OCI-LY3 (cell line): ENCODE measurements around the gene SURF2.

ENCODE experiments used
- EZH2phosphoT487 ChIP-seq: fragments of 200-600 bp; shearing (Covaris generic); IDR thresholded peaks from 2 replicates; pipeline ENCODE4 v1.6.1; 2018; ENCODE audit warnings: antibody characterized with exemption, mixed run types, low read depth
- TF ChIP-seq, protein P1 (sequence below): fragments of 200-600, 300-600 bp; sonication (generic); IDR thresholded peaks from 2 replicates; pipeline ENCODE4 v1.5.1; 2014; ENCODE audit warnings: antibody characterized with exemption, low read length, low read depth

DNA sequence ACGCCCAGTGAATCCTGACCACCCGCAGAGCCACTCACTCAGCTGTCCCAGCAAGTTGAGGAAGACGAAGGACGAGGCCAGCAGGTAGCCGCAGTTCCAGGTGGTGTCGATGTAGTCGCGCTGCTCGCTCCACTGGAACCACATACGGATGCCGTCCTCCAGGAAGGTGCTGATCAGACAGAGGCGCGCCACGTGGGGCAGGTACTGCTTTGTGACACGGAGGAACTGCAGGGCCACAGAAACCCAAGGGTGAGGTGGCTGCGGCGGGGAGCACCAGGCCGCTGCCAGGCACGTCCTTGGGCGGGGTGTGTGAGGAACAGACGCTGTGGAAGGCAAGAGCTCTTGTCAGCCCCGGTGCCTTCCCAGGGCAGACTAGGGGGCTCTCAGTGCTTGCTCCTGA is 10.9 kb downstream of the SURF2 start:
- TF ChIP-seq, protein P1, sequence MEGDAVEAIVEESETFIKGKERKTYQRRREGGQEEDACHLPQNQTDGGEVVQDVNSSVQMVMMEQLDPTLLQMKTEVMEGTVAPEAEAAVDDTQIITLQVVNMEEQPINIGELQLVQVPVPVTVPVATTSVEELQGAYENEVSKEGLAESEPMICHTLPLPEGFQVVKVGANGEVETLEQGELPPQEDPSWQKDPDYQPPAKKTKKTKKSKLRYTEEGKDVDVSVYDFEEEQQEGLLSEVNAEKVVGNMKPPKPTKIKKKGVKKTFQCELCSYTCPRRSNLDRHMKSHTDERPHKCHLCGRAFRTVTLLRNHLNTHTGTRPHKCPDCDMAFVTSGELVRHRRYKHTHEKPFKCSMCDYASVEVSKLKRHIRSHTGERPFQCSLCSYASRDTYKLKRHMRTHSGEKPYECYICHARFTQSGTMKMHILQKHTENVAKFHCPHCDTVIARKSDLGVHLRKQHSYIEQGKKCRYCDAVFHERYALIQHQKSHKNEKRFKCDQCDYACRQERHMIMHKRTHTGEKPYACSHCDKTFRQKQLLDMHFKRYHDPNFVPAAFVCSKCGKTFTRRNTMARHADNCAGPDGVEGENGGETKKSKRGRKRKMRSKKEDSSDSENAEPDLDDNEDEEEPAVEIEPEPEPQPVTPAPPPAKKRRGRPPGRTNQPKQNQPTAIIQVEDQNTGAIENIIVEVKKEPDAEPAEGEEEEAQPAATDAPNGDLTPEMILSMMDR = no peak
- TF ChIP-seq EZH2phosphoT487 = no peak
